Endothelial cell of umbilical vein (primary cell): Measurements from ENCODE around the gene FGF23.

ENCODE experiments used
- EZH2 ChIP-seq: IDR thresholded peaks from 2 replicates; pipeline ENCODE4 v1.6.1; 2012; ENCODE audit warnings: borderline replicate concordance, low read depth, mild to moderate bottlenecking, moderate library complexity, low read length, inconsistent platforms; ENCODE audit not compliant: severe bottlenecking
- JUN ChIP-seq: IDR thresholded peaks from 2 replicates; pipeline ENCODE4 v1.6.1; 2011; ENCODE audit warnings: borderline replicate concordance, low read depth; ENCODE audit not compliant: insufficient read length, insufficient read depth
- TF ChIP-seq, protein P1 (sequence below), 2 donors: IDR thresholded peaks; 1 replicate in 1 of 2; 2 replicates in 1 of 2; pipeline ENCODE4 v1.5.1; 2011; ENCODE audit warnings: low read length in 2 of 2, mild to moderate bottlenecking in 2 of 2, moderate library complexity in 2 of 2, control low read depth in 1 of 2, inconsistent platforms in 1 of 2, low read depth in 1 of 2; ENCODE audit not compliant: insufficient read depth in 1 of 2; ENCODE audit errors: extremely low read depth in 1 of 2

GRCh38 chr12:4395818-4396217, 16.3 kb upstream of the FGF23 start:
- TF ChIP-seq, protein P1, sequence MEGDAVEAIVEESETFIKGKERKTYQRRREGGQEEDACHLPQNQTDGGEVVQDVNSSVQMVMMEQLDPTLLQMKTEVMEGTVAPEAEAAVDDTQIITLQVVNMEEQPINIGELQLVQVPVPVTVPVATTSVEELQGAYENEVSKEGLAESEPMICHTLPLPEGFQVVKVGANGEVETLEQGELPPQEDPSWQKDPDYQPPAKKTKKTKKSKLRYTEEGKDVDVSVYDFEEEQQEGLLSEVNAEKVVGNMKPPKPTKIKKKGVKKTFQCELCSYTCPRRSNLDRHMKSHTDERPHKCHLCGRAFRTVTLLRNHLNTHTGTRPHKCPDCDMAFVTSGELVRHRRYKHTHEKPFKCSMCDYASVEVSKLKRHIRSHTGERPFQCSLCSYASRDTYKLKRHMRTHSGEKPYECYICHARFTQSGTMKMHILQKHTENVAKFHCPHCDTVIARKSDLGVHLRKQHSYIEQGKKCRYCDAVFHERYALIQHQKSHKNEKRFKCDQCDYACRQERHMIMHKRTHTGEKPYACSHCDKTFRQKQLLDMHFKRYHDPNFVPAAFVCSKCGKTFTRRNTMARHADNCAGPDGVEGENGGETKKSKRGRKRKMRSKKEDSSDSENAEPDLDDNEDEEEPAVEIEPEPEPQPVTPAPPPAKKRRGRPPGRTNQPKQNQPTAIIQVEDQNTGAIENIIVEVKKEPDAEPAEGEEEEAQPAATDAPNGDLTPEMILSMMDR (IDR thresholded peaks at IDR 0.05; ENCODE audit: extremely low read depth in 1 of 2, insufficient read depth in 1 of 2, low read depth in 1 of 2, low read length in 2 of 2), result no peak
- TF ChIP-seq JUN (no peak), EZH2 (no peak)
